ENCODE results near the gene CGB7. TPM values are rescaled to one million over a fixed set of nuclear protein-coding genes. Genes with fewer than 3 reads are reported as not detected.
"Not testable (repeated sequence)": the region's sequence is repeated elsewhere in the genome, so short reads cannot be mapped to it uniquely, and the experiment has no call there.

Gene CGB7
- total RNA-seq, 2 experiments from 2014 or later, result not detected

- Mint-ChIP-seq H3K27ac (peak overlapping the region; percentile 71), H3K4me1 (peaks cover 45% of the 10 kb centered on the region), H3K36me3 (ENCODE audit: low read depth) (peaks cover 40% of the 10 kb centered on the region), H3K4me3 (peak overlapping the region; percentile 96), H3K27me3 (no peaks in the 10 kb centered on the region), H3K9me3 (no peaks in the 10 kb centered on the region)
- POLR2A ChIA-PET, result interaction anchor here (1.3 to 1.5 kb wide), 2 partner anchors 11 to 27 kb away, joined by 4 read pairs; no protein-coding TSS in a partner anchor
- CTCF ChIA-PET, result interaction anchor here (0.5 to 3.9 kb wide), 3 partner anchors 12 to 41 kb away, joined by 3 to 35 read pairs (median 5); no protein-coding TSS in a partner anchor
- DNase-seq, result no peak
Observed at GRCh38 chr19:49086296-49086695, 28.7 kb upstream of the CGB7 start.

DNA sequence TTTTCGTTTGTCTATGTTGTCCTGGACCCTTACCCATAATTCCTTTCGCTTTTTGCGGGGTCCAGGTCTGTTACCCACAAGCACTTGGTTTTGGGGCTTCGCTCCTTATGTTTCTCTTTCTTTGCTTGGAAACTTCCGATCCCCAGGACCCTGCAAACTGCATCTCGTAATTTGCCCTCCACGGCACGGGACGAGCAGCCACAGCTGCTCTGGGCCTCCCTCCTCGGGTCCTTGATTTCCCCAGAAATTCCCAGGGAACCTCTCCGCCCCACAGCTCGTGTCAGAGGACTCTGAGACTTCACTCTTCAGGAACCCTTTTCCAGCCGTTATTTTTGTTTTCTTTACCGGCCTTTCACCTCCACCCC, 28.3 kb upstream of the CGB7 start:
- POLR2A ChIA-PET, result interaction anchor here (1.3 to 1.5 kb wide), 2 partner anchors 12 to 27 kb away, joined by 4 read pairs; no protein-coding TSS in a partner anchor
- Mint-ChIP-seq H3K27me3 (no peaks in the 10 kb centered on the region), H3K27ac (peak overlapping the region; percentile 71), H3K36me3 (ENCODE audit: low read depth) (peaks cover 37% of the 10 kb centered on the region), H3K4me1 (peaks cover 43% of the 10 kb centered on the region), H3K9me3 (no peaks in the 10 kb centered on the region), H3K4me3 (peak overlapping the region; percentile 96)
- DNase-seq, result no peak
- CTCF ChIA-PET, result interaction anchor here (0.9 to 3.9 kb wide), 2 partner anchors 12 to 28 kb away, joined by 3 to 35 read pairs; no protein-coding TSS in a partner anchor

- H3K9me3 Mint-ChIP-seq, result no peaks in the 10 kb centered on the region
- H3K4me1 Mint-ChIP-seq, result peaks cover 38% of the 10 kb centered on the region
- H3K36me3 Mint-ChIP-seq (ENCODE audit: low read depth), result peaks cover 31% of the 10 kb centered on the region
- peaks cover under 1% of the 10 kb centered on the region for H3K27me3 Mint-ChIP-seq
- CTCF ChIA-PET, result interaction anchor here (0.9 to 3.9 kb wide), 2 partner anchors 13 to 28 kb away, joined by 3 to 35 read pairs; no protein-coding TSS in a partner anchor
- POLR2A ChIA-PET, result interaction anchor here (1.3 kb wide), 1 partner anchor 28 kb away, joined by 4 read pairs; no protein-coding TSS in a partner anchor
- peak within 1 kb of the TSS; percentile 96 for H3K4me3 Mint-ChIP-seq
- peak; percentile 99 for DNase-seq
- H3K27ac Mint-ChIP-seq, result peak within 1 kb of the TSS; percentile 71
Observed at GRCh38 chr19:49085020-49085867, 27.7 kb upstream of the CGB7 start, which contains the start of gene SNRNP70. SNRNP70 (plus strand) TSS chr19:49085451; CDS start chr19:49086415, 964 bp downstream.

- peaks cover 38% of the 10 kb centered on the region for H3K4me1 Mint-ChIP-seq
- peaks cover 29% of the 10 kb centered on the region for H3K36me3 Mint-ChIP-seq (ENCODE audit: low read depth)
- POLR2A ChIA-PET, result interaction anchor here (1.0 kb wide), 1 partner anchor 13 kb away, joined by 3 read pairs; no protein-coding TSS in a partner anchor
- H3K27ac Mint-ChIP-seq, result peak overlapping the region; percentile 71
- peak overlapping the region; percentile 96 for H3K4me3 Mint-ChIP-seq
- no peaks in the 10 kb centered on the region for H3K9me3 Mint-ChIP-seq
- CTCF ChIA-PET, result interaction anchor here (0.7 kb wide), 1 partner anchor 281 kb away, joined by 3 read pairs; no protein-coding TSS in a partner anchor
- DNase-seq, result no peak
- H3K27me3 Mint-ChIP-seq, result peaks cover 2% of the 10 kb centered on the region
Observed at GRCh38 chr19:49084206-49085019, 26.9 kb upstream of the CGB7 start.

DNA sequence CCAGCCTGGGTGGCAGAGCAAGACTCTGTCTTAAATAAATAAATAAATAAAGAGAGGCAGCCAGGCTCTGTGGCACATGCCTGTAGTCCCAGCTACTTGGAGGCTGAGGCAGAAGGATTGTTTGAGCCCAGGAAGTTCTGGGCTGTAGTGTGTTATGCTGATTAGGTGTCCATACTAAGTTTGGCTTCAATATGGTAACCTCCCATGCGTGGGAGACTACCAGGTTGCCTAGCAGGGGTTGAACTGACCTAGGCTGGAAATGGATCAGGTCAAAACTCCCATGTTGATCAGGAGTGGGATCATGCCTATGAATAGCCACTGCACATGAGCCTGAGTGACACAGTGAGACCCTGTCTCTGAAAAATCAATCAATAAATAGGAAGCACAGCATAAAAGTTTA, 23.7 kb upstream of the CGB7 start:
- Mint-ChIP-seq H3K4me1 (peaks cover 15% of the 10 kb centered on the region), H3K9me3 (no peaks in the 10 kb centered on the region), H3K27me3 (peaks cover 2% of the 10 kb centered on the region), H3K27ac (no peak overlapping the region), H3K4me3 (no peak overlapping the region), H3K36me3 (ENCODE audit: low read depth) (peaks cover 8% of the 10 kb centered on the region)
- no peak for DNase-seq
- ChIA-PET CTCF (interaction anchor here (1.4 kb wide), 1 partner anchor 88 kb away, joined by 3 read pairs; the partner anchor contains the start of gene RUVBL2), POLR2A (no interaction called here)

GRCh38 chr19:49080392-49080791, 22.8 kb upstream of the CGB7 start:
- POLR2A ChIA-PET, result no interaction called here
- peaks cover 3% of the 10 kb centered on the region for H3K36me3 Mint-ChIP-seq (ENCODE audit: low read depth)
- DNase-seq, result no peak
- peaks cover 2% of the 10 kb centered on the region for H3K27me3 Mint-ChIP-seq
- H3K4me1 Mint-ChIP-seq, result peaks cover 11% of the 10 kb centered on the region
- no peak overlapping the region for H3K27ac Mint-ChIP-seq
- CTCF ChIA-PET, result no interaction called here
- no peak overlapping the region for H3K4me3 Mint-ChIP-seq
- H3K9me3 Mint-ChIP-seq, result no peaks in the 10 kb centered on the region

DNA sequence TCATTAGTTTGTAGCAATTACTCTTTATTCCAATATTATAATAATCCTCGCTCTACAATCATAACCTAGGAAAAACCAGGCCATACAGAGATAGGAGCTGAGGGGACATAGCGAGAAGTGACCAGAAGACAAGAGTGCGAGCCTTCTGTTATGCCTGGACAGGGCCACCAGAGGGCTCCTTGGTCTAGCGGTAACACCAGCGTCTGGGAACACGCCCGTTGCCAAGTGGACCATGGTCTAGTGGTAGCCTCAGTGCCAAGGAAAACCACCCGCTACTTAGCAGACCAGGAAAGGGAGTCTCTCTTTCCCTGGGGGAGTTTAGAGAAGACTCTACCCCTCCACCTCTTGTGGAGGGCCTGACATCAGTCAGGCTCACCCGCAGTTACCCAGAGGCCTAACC, 17.3 kb upstream of the CGB7 start:
- DNase-seq, result peak; percentile 33
- H3K36me3 Mint-ChIP-seq (ENCODE audit: low read depth); H3K4me3 Mint-ChIP-seq; POLR2A ChIA-PET; H3K4me1 Mint-ChIP-seq; H3K27ac Mint-ChIP-seq; H3K9me3 Mint-ChIP-seq: not testable (repeated sequence)
- H3K27me3 Mint-ChIP-seq, result peaks cover 33% of the 10 kb centered on the region
- CTCF ChIA-PET, result interaction anchor here (1.1 to 1.3 kb wide), 2 partner anchors 75 to 124 kb away, joined by 4 to 5 read pairs; no protein-coding TSS in a partner anchor

DNA sequence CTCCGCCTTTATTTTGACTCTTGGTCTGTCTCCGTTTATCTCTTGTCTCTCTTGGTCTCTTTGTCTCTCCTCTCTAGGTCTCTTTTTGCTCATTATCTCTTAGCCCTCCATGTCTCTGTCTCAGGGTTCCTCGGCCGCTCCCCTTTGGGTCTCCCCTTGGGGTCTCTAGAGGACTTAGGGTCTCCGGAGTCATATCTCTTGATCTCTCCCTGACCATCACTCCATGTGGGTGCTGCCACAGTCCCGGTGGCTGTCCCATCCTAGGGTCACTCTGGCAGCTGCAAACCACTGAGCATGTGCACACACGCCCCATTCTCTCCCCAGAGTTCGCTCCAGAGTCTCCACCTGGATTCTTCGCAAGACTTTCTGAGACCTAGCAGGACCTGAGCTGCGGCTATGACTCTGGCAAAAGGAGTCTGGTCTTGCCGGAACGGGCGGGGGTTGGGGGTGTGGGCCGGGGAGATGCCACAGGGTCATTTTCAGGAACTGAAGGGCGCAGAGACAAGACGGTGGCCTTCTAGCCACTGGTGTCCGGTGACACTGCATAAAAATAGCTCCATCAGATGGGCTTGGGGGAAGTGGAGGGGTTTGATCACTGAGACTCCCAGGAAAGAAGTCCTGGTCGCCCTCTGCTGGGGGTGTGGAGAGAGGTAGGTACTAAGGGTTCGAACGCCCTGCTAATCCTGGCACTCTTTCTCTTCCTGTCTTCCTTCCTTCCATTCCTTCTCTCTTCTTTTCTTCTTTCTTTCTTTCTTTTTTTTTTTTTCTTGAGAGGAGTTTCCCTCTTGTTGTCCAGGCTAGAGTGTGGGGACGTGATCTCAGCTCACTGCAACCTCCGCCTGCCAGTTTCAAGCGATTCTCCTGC, 16.2 kb upstream of the CGB7 start:
- no peaks in the 10 kb centered on the region for H3K9me3 Mint-ChIP-seq
- no peak for DNase-seq
- CTCF ChIA-PET, result interaction anchor here (0.6 to 1.1 kb wide), 3 partner anchors 74 to 80 kb away, joined by 3 to 5 read pairs (median 3); partner anchors contain the start of genes GYS1 and RUVBL2
- peak overlapping the region; percentile 12 for H3K27ac Mint-ChIP-seq
- peaks cover 7% of the 10 kb centered on the region for H3K4me1 Mint-ChIP-seq
- POLR2A ChIA-PET, result no interaction called here
- no peak overlapping the region for H3K4me3 Mint-ChIP-seq
- peaks cover 43% of the 10 kb centered on the region for H3K27me3 Mint-ChIP-seq
- peaks cover 2% of the 10 kb centered on the region for H3K36me3 Mint-ChIP-seq (ENCODE audit: low read depth)

DNA sequence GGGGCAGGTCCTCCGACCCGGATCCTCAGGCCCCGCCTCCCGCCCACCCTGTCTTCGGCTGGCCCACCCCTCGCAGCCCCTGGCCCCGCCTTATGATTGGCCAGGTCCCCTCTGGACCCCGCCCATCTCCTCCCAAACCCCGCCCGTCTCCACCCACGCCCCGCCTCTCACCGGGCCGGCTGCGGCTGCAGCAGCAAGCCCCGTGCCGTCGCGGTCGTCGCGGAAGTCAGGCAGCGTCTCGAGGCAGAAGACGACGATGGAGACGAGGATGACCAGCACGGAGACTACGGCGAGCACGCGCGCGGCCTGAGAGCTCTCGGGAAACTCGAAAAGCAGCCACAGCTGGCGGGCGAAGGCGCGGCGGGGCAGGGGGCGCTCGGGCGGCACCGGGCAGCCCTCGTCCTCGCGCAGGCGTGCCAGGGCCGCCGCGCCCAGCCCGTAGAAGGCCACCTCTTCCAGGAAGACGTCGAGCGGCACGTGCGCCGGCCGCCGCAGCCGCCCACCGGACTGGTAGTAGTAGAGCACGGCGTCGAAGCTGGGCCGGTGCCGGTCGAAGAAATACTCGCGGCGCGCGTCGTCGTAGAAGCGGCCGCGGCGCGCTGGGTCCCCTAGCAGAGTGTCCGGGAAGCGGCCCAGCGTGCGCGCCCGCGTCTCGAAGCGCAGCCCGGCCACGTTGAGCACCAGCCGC, 14.5 kb upstream of the CGB7 start:
- Mint-ChIP-seq H3K9me3 (no peaks in the 10 kb centered on the region), H3K4me3 (no peak overlapping the region), H3K36me3 (ENCODE audit: low read depth) (peaks cover 2% of the 10 kb centered on the region), H3K4me1 (peaks cover 7% of the 10 kb centered on the region), H3K27me3 (peaks cover 53% of the 10 kb centered on the region), H3K27ac (no peak overlapping the region)
- no peak for DNase-seq
- POLR2A ChIA-PET, result no interaction called here
- CTCF ChIA-PET, result interaction anchor here (1.2 kb wide), 1 partner anchor 34 kb away, joined by 3 read pairs; no protein-coding TSS in a partner anchor

DNA sequence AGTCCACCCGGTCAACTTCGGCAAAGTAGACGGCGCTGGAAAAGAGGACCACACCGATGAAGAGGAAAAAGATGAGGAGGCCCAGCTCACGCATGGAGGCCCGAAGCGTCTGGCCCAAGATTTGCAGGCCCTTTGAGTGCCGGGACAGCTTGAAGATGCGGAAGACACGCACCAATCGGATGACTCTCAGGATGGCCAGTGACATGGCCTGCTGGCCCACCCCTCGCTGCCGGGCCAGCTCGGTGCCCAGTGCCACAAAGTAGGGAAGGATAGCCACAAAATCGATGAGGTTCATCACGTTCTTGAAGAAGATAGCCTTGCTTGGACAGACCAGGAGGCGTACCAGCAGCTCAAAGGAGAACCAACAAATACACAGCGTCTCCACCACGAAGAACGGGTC, 12.9 kb upstream of the CGB7 start:
- Mint-ChIP-seq H3K27ac (no peak overlapping the region), H3K4me3 (no peak overlapping the region)

GRCh38 chr19:49069026-49069425, 11.5 kb upstream of the CGB7 start:
- Mint-ChIP-seq H3K27me3 (peaks cover 76% of the 10 kb centered on the region), H3K4me3 (no peak overlapping the region), H3K27ac (no peak overlapping the region), H3K36me3 (ENCODE audit: low read depth) (peaks cover 2% of the 10 kb centered on the region), H3K9me3 (no peaks in the 10 kb centered on the region), H3K4me1 (peaks cover 7% of the 10 kb centered on the region)
- ChIA-PET CTCF (interaction anchor here (1.6 kb wide), 1 partner anchor 29 kb away, joined by 10 read pairs; no protein-coding TSS in a partner anchor), POLR2A (no interaction called here)
- DNase-seq, result no peak

More for the DNA sequence above, 12.9 kb upstream of the CGB7 start:
- CTCF ChIA-PET, result interaction anchor here (1.6 kb wide), 1 partner anchor 28 kb away, joined by 10 read pairs; no protein-coding TSS in a partner anchor
- Mint-ChIP-seq H3K4me1 (peaks cover 7% of the 10 kb centered on the region), H3K27me3 (peaks cover 68% of the 10 kb centered on the region), H3K36me3 (ENCODE audit: low read depth) (peaks cover 2% of the 10 kb centered on the region), H3K9me3 (no peaks in the 10 kb centered on the region)
- DNase-seq, result no peak
- POLR2A ChIA-PET, result interaction anchor here (1.5 kb wide), 1 partner anchor 12 kb away, joined by 3 read pairs; no protein-coding TSS in a partner anchor

Data from activated CD4-positive, alpha-beta memory T cell treated with anti-CD3 and anti-CD28 coated beads, Interleukin-2, amount 10 ng/mL, durations not matched to agents 7 days and 5 days (primary cell).